Hematopoietic multipotent progenitor cell (in vitro differentiated cells): ENCODE data around the gene SNRNP35. TPM values are rescaled to one million over a fixed set of nuclear protein-coding genes. Genes with fewer than 3 reads are reported as not detected.
"Not testable (repeated sequence)": the region's sequence is repeated elsewhere in the genome, so short reads cannot be mapped to it uniquely, and the experiment has no call there.

Source experiments
- DNase-seq, 3 donors: peaks; one replicate each; pipeline ENCODE4 v3.0.0-alpha.2; 2011 to 2015; ENCODE audit warnings: low read depth in 2 of 3, low spot score in 2 of 3
- total RNA-seq: library from RNA; depleted of rRNA; stranded (reverse); fragments of >200 nt; gene quantifications from one replicate; pipeline ENCODE4 v1.2.3, GENCODE V29; 2012

SNRNP35 gene
- total RNA-seq, 1 donor, result 27.7 TPM

- DNase-seq, result no peak
Observed at GRCh38 chr12:123487428-123487827, 29.5 kb downstream of the SNRNP35 start.

GRCh38 chr12:123488539-123489230 is 30.7 kb downstream of the SNRNP35 start:
- DNase-seq, result no peak

GRCh38 chr12:123489580-123489979 is 31.6 kb downstream of the SNRNP35 start:
- no peak for DNase-seq

GRCh38 chr12:123490089-123490488 is 32.1 kb downstream of the SNRNP35 start:
- no peak for DNase-seq

GRCh38 chr12:123491056-123491455 is 33.1 kb downstream of the SNRNP35 start:
- no peak for DNase-seq

GRCh38 chr12:123491481-123491880 is 33.5 kb downstream of the SNRNP35 start:
- no peak for DNase-seq

GRCh38 chr12:123492339-123493039 is 34.5 kb downstream of the SNRNP35 start:
- not testable (repeated sequence) for DNase-seq

GRCh38 chr12:123494124-123494851 is 36.3 kb downstream of the SNRNP35 start:
- no peak for DNase-seq

- no peak for DNase-seq
Observed at GRCh38 chr12:123497065-123497464, 39.1 kb downstream of the SNRNP35 start.

GRCh38 chr12:123498126-123498825 is 40.3 kb downstream of the SNRNP35 start:
- no peak for DNase-seq

GRCh38 chr12:123499332-123499731 is 41.4 kb downstream of the SNRNP35 start:
- no peak for DNase-seq

GRCh38 chr12:123502163-123502704 is 44.3 kb downstream of the SNRNP35 start:
- DNase-seq, result no peak

GRCh38 chr12:123506059-123506842 is 48.3 kb downstream of the SNRNP35 start:
- DNase-seq, result no peak

- no peak for DNase-seq
Observed at GRCh38 chr12:123506843-123507236, 48.9 kb downstream of the SNRNP35 start.

GRCh38 chr12:123512838-123513665 is 55.1 kb downstream of the SNRNP35 start:
- no peak for DNase-seq

- no peak for DNase-seq
Observed at GRCh38 chr12:123513805-123514204, 55.9 kb downstream of the SNRNP35 start.

- DNase-seq, result not testable (repeated sequence)
Observed at GRCh38 chr12:123514582-123515221, 56.8 kb downstream of the SNRNP35 start.

- DNase-seq, result no peak
Observed at GRCh38 chr12:123516216-123516780, 58.4 kb downstream of the SNRNP35 start.
